ENCODE data around the gene MOB1A.

DNA sequence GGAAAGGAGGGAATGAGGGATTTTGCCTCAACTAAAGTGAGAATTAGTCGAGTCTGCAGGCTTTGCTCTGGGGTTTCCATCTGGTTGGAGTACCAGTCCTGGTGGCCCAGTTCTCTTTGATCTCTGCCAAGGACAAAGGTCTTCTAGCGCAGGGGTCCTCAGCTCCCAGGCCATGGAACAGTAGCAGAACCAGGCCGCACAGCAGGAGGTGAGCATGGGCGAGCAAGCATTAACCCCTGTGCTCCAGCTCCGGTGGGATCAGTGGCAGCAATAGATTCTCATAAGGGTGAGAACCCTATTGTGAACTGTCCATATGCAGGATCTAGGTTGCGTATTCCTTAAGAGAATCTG is 43.6 kb upstream of the MOB1A start:
- TF ChIP-seq, protein P1, sequence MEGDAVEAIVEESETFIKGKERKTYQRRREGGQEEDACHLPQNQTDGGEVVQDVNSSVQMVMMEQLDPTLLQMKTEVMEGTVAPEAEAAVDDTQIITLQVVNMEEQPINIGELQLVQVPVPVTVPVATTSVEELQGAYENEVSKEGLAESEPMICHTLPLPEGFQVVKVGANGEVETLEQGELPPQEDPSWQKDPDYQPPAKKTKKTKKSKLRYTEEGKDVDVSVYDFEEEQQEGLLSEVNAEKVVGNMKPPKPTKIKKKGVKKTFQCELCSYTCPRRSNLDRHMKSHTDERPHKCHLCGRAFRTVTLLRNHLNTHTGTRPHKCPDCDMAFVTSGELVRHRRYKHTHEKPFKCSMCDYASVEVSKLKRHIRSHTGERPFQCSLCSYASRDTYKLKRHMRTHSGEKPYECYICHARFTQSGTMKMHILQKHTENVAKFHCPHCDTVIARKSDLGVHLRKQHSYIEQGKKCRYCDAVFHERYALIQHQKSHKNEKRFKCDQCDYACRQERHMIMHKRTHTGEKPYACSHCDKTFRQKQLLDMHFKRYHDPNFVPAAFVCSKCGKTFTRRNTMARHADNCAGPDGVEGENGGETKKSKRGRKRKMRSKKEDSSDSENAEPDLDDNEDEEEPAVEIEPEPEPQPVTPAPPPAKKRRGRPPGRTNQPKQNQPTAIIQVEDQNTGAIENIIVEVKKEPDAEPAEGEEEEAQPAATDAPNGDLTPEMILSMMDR (IDR thresholded peaks at IDR 0.05; ENCODE audit: control extremely low read depth in 1 of 3, insufficient read depth in 1 of 3, low read depth in 1 of 3, low read length in 3 of 3), result no peak
- no peak for TF ChIP-seq RNF2 (IDR thresholded peaks at IDR 0.05; ENCODE audit: borderline replicate concordance, low read depth, low read length, missing control alignments, poor library complexity, severe bottlenecking)
- no peak for TF ChIP-seq EP300 (IDR thresholded peaks at IDR 0.05; ENCODE audit: borderline replicate concordance in 1 of 2, low read depth in 2 of 2, low read length in 2 of 2)

All from H1 (cell line).